ENCODE data around the gene RXRA. TPM values are rescaled to one million over a fixed set of nuclear protein-coding genes. Genes with fewer than 3 reads are reported as not detected.

Gene RXRA
- total RNA-seq, 6 donors from 2014 or later = 43.8 to 92.7 (median 74.1) TPM

- DNase-seq (no peak), ATAC-seq (ENCODE audit: low FRiP score in 2 of 2) (no peak)
- no peak overlapping the region for H3K4me3 ChIP-seq
- no peaks in the 10 kb centered on the region for H3K9me3 ChIP-seq
- 85 to 88% methylated on average over 10 to 13 of the region's 13 CpGs for WGBS, 2 donors
- TF ChIP-seq POLR2AphosphoS5 (IDR thresholded peaks at IDR 0.05) = no peak
- TF ChIP-seq EP300 (IDR thresholded peaks at IDR 0.05) = no peak
- peaks cover 7 to 14% (median 9%) of the 10 kb centered on the region in 4 donors for H3K4me1 ChIP-seq
- no peaks in the 10 kb centered on the region for H3K36me3 ChIP-seq
- H3K27ac ChIP-seq = no peak overlapping the region
- H3K27me3 ChIP-seq = no peaks in the 10 kb centered on the region
Observed at GRCh38 chr9:134293031-134293521, 33.2 kb upstream of the RXRA start.

- ATAC-seq (ENCODE audit: low FRiP score in 2 of 2) (peak in 1 of 2 donors; percentile 56), DNase-seq (peak in 1 of 2 donors; percentile 67)
- whole genome bisulfite sequencing, 2 donors = 34 to 36% methylated on average over 20 to 22 of the region's 24 CpGs
- no peak overlapping the region for H3K27ac ChIP-seq
- peak overlapping the region in 3 of 4 donors; percentile 2 to 37 (median 34) for H3K4me3 ChIP-seq
- no peak for TF ChIP-seq EP300 (IDR thresholded peaks at IDR 0.05)
- TF ChIP-seq CTCF (IDR thresholded peaks at IDR 0.05) = no peak
- TF ChIP-seq POLR2AphosphoS5 (IDR thresholded peaks at IDR 0.05) = no peak
- TF ChIP-seq POLR2A (IDR thresholded peaks at IDR 0.05) = no peak
- no peaks in the 10 kb centered on the region for H3K36me3 ChIP-seq
- no peaks in the 10 kb centered on the region for H3K9me3 ChIP-seq
- H3K4me1 ChIP-seq = peaks cover 7 to 14% (median 9%) of the 10 kb centered on the region in 4 donors
- H3K27me3 ChIP-seq = no peaks in the 10 kb centered on the region
Observed at GRCh38 chr9:134293611-134294152, 32.6 kb upstream of the RXRA start.

GRCh38 chr9:134294153-134295071, 31.8 kb upstream of the RXRA start:
- ATAC-seq (ENCODE audit: low FRiP score in 2 of 2) (peak in 1 of 2 donors; percentile 77), DNase-seq (peak in 1 of 2 donors; percentile 89)
- H3K4me1 ChIP-seq = peaks cover 7 to 14% (median 10%) of the 10 kb centered on the region in 4 donors
- H3K27me3 ChIP-seq = no peaks in the 10 kb centered on the region
- no peaks in the 10 kb centered on the region for H3K9me3 ChIP-seq
- peak overlapping the region in 3 of 4 donors; percentile 2 to 37 (median 34) for H3K4me3 ChIP-seq
- 65 to 71% methylated on average over 27 to 45 of the region's 45 CpGs for WGBS, 2 donors
- TF ChIP-seq POLR2A (IDR thresholded peaks at IDR 0.05) (no peak), CTCF (IDR thresholded peaks at IDR 0.05) (no peak)
- H3K27ac ChIP-seq = no peak overlapping the region
- H3K36me3 ChIP-seq = no peaks in the 10 kb centered on the region

GRCh38 chr9:134295101-134295745, 31.0 kb upstream of the RXRA start:
- DNase-seq (peak in 1 of 2 donors; percentile 81), ATAC-seq (ENCODE audit: low FRiP score in 2 of 2) (no peak)
- H3K9me3 ChIP-seq = no peaks in the 10 kb centered on the region
- H3K4me3 ChIP-seq = no peak overlapping the region
- TF ChIP-seq CTCF (IDR thresholded peaks at IDR 0.05) (no peak), POLR2A (IDR thresholded peaks at IDR 0.05) (no peak), EP300 (IDR thresholded peaks at IDR 0.05) (no peak), POLR2AphosphoS5 (IDR thresholded peaks at IDR 0.05) (no peak)
- 84 to 91% methylated on average over 22 to 25 of the region's 25 CpGs for WGBS, 2 donors
- H3K27me3 ChIP-seq = no peaks in the 10 kb centered on the region
- H3K36me3 ChIP-seq = no peaks in the 10 kb centered on the region
- H3K4me1 ChIP-seq = peaks cover 7 to 14% (median 12%) of the 10 kb centered on the region in 4 donors
- H3K27ac ChIP-seq = no peak overlapping the region

- no peak overlapping the region for H3K27ac ChIP-seq
- H3K4me3 ChIP-seq = no peak overlapping the region
- no peak for DNase-seq
- no peaks in the 10 kb centered on the region for H3K27me3 ChIP-seq
- no peak for ATAC-seq (ENCODE audit: low FRiP score in 2 of 2)
- peaks cover 7 to 14% (median 12%) of the 10 kb centered on the region in 4 donors for H3K4me1 ChIP-seq
- no peaks in the 10 kb centered on the region for H3K36me3 ChIP-seq
- no peaks in the 10 kb centered on the region for H3K9me3 ChIP-seq
- no peak for TF ChIP-seq CTCF (IDR thresholded peaks at IDR 0.05)
- TF ChIP-seq EP300 (IDR thresholded peaks at IDR 0.05) = no peak
- 89 to 92% methylated on average over 12 of the region's 12 CpGs for WGBS, 2 donors
Observed at GRCh38 chr9:134295746-134296250, 30.5 kb upstream of the RXRA start.

Measured in upper lobe of left lung (tissue), 6 donors.